ENCODE measurements around the gene MAGI3. TPM values are rescaled to one million over a fixed set of nuclear protein-coding genes. Genes with fewer than 3 reads are reported as not detected.

The MAGI3 gene
- polyA plus RNA-seq (ENCODE audit: insufficient read length in 4 of 4) = 10 to 100 TPM; 24.1 to 28.6 (median 27.7) TPM

DNA sequence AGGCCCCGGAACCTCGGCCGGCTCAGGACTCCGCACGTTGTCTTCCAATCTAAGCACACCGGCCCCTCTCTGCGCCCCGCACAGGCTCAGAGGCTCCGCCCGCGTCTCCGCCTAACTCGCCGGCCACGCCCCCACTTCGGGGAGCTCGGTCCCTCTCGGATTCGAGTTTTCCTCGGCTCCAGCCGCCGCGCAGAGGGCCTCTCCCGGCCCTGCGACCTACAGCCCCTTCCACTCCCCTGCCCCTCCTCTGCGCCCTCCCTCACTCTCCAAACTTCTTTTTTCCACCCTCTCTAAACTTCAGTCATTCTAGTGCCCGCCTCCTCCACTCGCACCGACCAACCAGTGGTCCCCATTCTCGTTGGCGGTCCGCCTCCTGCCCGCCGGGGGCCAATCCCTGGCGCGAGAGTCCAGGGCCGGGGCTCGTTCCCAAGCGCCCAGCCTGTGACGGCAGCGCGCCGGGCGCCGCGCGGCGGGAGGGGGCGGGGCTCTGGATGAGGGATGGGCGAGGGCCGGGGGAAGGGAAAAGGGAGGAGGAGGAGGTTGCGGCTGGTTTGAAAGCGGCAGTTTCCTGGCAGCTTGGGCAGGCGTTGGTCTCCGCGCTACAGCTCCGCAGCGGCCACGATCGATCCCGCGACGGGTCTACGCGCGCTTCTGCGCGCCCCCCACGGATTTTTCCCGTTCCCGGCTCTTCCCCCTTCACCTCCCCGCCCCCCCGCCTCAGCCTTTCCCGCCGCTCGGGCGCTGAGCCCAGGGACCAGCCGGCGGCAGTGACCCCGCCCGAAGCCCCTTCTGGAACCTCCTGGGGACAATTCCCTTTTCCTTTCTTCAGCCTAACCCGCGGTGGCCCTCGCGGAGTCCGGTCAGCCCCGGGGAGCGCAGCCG, at the start of gene MAGI3:
MAGI3 (plus strand) TSS at position 563 of the 882 bp plus-strand sequence. CDS start 519 bp downstream, outside the sequence.
- DNase-seq (ENCODE audit: low read depth in 4 of 4, low spot score in 3 of 4) = peak; percentile 94 to 98 (median 97)

DNA sequence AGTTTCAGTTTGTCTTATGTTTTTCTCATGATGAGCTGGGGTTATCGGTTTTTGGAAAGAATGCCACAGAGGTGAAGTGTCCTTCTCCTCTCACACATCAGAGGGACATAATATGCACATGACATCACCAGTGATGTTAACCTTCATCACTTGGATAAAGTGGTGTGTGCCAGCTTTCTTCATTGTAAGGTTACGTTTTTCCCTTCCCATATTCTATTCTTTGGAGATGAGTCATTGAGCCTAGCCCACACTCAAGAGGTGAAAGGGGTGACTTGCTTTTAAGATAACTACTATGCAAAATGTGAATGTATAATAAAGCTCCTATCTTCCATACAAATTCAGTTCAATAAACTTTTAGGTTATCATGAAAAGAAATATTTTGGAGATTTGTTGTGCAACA, 36.7 kb upstream of the MAGI3 start:
- DNase-seq (ENCODE audit: low read depth in 4 of 4, low spot score in 3 of 4) = no peak

DNA sequence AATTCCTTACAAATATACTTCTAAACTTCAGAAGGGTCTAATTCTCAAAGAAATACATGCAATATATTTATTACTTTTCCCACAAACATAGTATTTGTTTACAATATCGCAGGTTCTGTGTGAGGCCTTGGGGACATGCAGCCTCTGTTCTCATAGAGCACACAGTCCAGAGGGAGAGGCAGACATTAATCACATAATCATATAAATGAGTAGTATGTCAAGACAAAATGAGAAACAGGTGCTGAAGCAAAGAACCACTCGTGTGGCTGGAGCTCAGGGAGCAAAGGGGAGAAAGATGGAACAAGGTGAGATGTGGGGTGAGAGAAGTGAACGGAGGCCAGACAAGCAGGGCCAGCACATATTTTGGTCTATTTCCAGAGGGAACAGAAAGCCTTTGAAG, 26.4 kb upstream of the MAGI3 start:
- no peak for DNase-seq (ENCODE audit: low read depth in 4 of 4, low spot score in 3 of 4)

DNA sequence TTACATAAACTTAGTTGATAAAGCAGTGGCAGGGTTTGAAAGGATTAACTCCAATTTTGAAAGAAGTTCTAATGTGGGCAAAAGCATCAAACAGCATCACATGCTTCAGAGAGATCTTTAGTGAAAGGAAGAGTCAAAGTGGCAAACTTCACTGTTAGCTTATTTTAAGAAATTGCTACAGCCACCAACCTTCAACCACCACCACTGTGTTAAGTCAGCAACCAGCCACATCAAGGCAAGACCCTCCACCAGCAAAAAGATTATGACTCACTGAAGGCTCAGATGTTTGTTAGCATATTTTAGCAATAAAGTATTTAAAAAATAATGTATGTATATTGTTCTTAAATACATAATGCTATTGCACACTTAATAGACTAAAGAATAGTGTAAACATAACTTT, 21.3 kb upstream of the MAGI3 start:
- no peak for DNase-seq (ENCODE audit: low read depth in 4 of 4, low spot score in 3 of 4)

DNA sequence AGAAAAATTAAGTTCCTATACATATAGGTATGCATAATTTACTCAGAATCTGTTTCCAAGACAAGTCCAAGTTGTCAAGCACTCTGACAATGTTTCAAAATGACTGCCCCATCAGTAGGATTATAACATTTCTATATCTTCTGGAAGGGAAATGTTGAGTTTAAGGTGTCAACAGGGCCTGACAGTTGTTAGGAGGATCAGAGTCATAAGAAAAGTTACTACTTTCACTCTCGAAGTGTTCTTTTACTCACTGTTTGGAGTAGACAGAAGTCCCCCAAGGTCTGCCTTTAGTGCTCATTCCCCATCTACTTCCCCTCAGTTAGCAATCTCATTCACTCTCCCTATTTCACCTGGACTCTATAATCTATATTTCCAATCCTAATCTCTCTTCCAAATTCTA, 20.6 kb upstream of the MAGI3 start:
- no peak for DNase-seq (ENCODE audit: low read depth in 4 of 4, low spot score in 3 of 4)

DNA sequence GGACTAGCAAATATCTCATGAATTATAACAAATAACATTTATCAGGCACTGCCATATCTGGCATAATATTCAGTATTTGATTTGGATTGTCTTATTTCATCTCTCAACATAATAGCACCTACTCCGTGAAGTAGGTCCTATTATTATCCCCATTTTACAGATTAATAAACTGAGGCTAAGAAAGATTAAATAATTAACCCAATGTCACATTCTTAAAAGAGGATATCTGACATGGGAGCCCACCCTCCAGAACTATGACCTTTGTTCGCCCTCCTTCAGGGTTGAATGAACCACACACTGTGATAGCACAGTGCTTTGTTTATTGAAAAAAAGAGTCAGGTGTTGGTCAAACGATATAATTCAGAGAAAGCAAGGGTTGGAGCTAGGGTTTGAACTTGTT, 19.4 kb upstream of the MAGI3 start:
- DNase-seq (ENCODE audit: low read depth in 4 of 4, low spot score in 3 of 4) = no peak

DNA sequence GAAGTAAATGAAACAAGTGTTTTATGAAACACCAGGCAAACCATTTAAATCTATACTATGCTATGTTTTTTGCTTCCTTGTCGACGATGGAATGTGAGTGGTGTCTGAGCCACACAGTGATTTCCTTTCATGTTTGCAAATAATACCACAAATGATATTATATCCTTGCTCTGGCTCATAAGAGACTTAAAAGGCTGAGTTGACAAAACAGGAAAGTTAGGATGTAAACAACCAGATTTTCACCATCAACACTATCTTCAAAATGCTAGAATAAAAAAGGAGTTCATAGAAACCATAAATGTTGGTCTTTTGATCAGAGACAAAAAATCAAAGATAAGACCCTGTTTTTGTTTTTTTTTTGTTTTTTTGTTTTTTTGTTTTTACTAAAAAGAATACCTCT, 17.8 kb upstream of the MAGI3 start:
- DNase-seq (ENCODE audit: low read depth in 4 of 4, low spot score in 3 of 4) = no peak

DNA sequence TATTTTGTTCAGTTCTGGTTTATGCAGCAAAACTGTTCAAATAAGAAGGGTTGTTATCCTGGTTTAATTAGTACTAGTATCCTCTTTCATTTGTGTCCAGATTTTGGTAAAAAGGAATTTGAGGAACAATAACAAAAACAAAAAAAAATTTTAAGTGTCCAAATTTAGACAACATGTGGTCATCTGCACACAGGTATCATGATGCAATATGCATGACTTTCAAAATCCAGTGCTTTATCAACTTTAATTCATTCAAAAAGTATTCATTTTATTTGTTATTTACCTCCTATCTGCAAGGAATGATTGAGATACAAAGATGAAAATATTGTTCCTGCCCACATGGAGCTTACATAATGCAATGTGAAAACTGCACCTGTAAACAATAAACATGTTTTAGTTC, 16.7 kb upstream of the MAGI3 start:
- DNase-seq (ENCODE audit: low read depth in 4 of 4, low spot score in 3 of 4) = no peak

DNA sequence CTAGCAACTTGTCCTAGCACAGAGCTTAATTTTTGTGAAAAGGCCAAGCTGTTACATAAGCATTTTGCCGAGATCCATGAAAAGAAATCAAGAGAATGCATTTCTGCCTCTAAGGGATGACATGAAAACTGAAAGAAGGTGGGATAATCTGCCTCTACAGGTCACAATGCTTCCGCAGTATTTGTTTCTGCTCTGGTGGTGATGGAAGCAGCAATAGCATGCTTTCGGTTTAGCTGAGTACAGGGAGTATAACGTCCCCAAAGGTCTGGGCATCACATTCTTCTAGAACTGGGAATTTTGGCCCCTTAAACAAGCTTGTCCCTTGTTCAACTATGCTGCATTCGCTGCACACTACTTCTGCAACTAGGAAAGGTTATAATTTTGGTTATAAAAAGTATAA, 14.4 kb upstream of the MAGI3 start:
- DNase-seq (ENCODE audit: low read depth in 4 of 4, low spot score in 3 of 4) = no peak

DNA sequence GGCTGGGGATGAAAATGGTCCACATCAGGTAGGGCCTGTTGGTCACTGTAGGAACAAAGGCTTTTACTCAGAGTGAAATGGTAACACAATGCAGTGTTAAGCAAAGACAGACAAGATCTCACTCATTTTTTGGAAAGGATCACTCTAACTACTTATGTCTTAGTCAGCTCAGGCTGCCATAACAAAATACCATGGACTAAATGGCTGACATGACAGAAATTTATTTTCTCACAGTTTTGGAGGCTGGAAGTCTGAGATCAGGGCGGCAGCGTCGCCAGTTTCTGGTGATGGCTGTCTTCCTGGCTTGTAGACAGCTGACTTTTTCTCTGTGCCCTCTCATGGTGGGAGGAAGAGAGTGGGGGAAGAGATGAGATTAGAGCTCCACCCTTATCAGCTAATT, 10.2 kb upstream of the MAGI3 start:
- DNase-seq (ENCODE audit: low read depth in 4 of 4, low spot score in 3 of 4) = no peak

DNA sequence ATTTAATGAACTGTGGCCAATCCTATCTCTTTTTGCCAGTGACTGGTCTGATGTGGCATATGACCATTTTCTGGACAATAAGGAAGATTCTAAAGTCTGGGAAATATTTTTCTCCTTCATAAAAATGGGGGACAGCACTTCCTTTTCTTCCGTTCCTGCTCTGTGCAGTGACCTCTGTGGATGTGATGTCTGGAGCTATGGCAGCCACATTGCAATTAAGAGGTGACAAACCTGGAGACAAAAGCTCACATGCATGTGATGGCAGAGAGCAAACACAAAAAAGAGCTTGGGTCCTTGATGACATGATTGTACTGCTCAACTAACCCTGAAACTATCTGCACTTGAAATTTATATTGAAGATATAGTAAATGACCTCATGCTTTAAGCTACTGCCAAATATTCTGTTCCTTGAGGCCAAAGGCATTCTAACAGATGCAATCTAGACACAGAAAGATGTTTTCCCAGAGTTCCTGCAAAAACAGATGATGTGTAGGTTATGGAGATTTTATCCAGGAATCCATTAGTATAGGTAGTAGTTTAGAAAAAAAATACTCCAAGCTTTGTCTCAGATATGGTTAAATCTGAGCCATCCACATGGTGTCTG, 2.2 kb upstream of the MAGI3 start:
- DNase-seq (ENCODE audit: low read depth in 4 of 4, low spot score in 3 of 4) = no peak

DNA sequence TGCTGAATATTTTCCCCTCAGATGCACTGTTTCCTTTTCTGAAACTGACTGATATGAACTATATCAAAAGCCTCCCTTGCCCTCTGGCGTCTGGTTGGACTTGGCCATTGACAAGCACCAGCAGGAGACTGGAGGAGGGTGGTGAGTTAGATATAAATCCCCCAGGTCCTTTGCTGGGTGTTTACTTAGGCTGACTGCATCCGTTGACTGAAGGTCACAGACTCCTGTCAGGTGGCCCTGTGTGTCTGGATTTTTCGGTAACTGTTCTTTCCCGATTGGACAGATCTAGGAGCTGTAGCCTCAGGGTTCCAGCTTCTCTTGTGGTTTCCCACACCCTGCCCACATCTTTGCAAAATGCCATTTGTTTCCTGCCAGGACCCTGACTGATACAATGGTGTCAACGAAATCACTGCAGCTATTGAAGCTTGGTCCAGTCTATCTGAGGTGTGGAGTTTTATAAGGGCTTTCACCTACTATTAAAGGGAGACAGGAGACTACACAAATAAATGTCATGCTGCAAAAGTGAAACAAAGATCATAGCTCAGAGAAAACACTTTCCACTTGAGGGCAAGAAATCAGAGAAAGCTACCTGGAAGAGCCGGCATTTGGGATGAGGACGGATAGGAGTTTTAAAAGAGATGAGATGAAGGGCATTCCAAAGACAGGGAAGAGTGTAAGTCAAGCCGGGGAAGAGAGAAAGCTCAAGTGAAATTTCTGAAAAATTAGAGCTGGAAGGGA, 1.5 kb upstream of the MAGI3 start:
- peak in 1 of 4 donors; percentile 12 for DNase-seq (ENCODE audit: low read depth in 4 of 4, low spot score in 3 of 4)

DNA sequence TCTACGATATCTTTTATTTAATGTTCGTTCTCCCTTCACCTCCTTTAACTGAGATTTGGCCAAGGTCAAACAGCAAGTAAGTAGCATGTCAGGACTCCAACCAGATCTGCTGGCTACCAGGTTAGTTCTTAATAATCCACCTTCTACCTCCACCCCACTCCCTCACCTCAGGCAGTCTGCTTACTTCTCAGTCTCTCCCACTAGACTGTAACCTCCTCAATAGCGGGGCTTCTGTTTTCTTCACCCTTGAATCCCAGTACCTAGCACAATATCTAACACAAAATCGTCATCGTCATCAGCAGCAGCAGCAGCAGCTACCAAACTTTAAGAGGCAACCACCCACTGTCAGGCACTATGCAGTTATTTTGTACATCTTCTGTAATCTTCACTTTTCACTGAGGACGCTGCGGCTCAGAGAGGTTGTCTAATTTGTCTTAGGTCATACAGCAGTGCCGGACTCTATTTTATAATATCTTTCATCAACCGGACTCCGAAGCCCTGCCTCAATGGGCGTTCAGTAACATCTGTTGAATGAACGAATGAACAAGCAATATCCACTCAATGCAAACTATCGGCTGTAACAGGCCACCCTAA, 859 bp upstream of the MAGI3 start:
- peak in 1 of 4 donors; percentile 18 for DNase-seq (ENCODE audit: low read depth in 4 of 4, low spot score in 3 of 4)

DNA sequence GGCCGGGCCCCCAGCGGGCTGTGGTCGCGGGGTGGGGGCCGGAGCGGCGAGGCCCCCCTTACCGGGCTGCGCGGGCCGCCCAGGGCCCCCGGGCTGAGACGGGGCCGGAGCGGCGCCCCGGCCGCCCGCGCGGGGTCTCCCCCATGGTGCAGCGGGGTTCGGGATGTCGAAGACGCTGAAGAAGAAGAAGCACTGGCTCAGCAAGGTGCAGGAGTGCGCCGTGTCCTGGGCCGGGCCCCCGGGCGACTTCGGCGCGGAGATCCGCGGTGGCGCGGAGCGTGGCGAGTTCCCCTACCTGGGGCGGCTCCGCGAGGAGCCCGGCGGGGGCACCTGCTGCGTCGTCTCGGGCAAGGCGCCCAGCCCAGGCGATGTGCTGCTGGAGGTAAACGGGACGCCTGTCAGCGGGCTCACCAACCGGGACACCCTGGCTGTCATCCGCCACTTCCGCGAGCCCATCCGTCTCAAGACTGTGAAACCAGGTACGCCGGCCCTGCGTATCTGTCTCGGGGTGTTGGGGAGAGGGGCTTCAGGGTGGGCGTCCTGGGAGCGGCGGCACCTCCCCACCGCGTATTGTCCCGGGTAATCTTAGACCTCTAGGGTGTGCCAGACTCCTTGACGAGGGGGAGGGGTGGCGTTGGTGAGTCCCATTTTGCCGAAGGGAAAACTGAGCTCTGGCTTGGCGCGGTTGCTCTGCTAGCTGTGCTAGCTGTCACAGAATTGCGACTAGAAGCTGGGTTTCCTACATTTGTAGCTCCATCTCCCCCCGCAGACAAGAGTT, 745 bp downstream of the MAGI3 start:
- DNase-seq (ENCODE audit: low read depth in 4 of 4, low spot score in 3 of 4) = no peak

DNA sequence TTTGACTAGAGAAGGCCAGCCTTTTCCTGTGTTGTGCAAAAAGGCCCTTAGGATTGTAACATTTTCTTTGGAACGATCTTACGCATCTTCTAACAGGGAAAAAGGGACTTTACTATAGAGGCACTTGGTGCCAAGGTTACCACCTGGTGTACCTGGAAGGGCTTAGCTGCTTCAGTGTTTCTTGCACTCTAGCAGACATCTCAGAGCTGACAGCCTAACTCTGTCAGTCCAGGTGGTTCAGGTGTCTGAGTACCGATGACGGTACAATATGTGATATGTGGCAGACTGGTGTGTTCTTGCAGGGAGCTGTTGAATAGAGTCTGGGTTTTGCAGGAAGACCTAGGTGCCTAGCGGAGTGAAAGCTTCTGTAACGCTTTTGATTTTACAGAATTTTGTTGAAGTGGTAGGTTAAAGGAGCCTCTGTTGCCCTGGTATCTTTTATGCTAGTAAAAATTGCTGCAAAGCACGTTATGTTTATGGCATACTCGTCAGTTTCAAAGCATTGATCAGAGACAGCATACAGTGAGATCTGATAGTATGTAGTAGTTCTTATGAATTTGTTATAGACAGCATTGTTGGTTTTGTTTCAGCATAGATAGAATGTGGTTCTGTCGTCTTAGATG, 1.4 kb downstream of the MAGI3 start:
- no peak for DNase-seq (ENCODE audit: low read depth in 4 of 4, low spot score in 3 of 4)

DNA sequence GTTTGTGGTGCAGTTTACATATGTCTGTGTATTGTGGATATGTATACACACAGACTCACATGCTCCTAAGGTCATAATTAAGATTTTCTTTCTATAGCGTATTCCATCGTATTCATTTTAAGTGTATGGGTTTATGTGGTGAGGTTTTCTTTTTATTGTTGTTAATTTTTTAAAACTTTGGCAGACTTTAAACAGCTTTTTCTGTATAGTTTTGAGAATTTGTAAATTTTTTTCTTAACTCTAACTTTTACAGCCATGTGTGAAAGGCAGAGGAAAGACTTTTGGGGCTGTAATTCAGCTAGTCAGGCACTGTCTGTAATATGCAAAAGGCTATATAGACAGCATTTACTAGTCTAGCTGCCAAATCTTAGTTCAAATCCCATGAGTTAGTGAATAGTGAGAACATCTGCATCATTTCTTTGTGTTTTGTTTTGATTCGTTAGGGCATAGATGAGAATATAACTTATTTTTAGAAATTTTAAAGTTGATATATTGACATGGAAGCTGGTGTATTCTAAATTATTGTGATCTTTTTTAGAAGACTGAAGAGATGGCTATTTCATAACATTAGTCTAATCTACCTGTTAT, 2.3 kb downstream of the MAGI3 start:
- DNase-seq (ENCODE audit: low read depth in 4 of 4, low spot score in 3 of 4) = no peak

DNA sequence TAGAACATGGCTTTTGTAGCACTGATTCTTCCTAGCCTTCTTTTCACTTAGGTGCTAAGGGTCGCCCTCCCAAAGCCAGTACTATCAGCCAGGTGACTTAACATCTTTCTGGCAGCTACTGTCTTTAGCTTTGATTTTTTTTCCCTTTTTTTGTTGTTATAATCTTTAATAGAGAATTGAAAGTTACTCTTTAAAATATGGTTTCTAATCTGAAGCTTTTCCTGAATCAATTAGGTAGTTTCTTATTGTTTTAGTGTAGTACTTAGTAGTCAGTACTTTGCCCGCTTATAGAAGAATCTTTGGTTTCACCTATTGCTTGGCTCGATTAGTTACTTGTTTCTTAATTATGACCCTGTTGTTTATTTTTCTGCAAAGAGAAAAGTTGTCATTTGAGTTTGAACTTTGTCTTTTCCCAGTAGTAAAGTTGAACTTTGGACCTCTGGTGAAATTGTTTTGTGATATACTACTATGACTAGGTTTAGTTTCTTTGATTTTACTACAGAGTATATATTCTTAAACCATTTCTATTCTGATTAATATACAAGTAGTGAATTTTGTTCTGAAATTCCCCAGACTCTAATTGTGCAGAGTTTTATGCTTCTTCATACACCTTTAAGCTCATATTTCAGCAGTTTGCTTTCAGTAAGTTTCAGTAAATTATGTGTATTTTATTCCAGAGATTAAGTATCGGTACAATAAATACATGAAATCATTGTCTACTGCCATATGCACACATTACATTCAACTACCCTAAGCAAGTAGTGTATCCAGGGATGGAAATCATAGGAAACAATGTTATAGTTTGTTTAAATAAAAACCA, 3.9 kb downstream of the MAGI3 start:
- DNase-seq (ENCODE audit: low read depth in 4 of 4, low spot score in 3 of 4) = no peak

DNA sequence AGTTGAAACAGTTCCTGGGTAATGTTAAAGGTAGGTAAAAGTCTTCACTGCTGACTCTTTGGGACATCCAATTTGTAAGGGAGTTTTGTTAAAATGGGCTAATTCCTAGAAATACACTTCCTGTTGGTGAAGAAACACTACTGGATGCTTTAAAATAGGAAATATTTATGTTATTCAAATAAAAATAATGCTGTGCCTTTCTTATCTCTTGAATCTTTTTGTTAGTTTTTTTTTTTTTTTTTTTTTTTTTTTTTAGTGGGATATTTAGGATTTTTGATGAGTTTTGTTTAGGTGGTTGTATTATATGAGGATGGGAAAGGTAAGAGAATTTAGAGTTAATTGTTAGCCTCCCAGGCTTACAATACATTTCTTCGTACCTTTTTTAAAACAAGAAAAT, 4.5 kb downstream of the MAGI3 start:
- DNase-seq (ENCODE audit: low read depth in 4 of 4, low spot score in 3 of 4) = no peak

DNA sequence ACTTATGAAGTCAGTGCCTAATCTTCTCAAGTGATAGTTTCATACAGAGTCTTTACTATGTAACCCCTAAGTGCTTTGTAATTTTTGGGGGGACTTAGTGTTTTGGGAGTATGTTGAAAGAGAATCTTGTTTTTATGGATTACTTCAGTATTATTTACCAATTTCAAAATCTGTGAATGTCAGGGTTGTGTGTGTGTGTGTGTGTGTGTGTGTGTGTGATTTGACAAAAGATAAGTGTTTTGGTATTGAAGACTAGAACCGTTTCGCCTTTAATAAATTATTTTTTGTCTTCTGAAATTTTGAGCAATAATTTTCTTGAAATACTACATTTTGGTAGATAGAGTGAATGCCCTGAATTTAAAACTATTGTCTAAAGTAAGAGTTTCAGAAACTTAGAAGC, 5.8 kb downstream of the MAGI3 start:
- no peak for DNase-seq (ENCODE audit: low read depth in 4 of 4, low spot score in 3 of 4)

All from right renal pelvis (tissue), 4 donors.